Adrenal gland (tissue), 5 donors: Measurements from ENCODE around the gene GNMT.

Source experiments
- POLR2A ChIP-seq, 2 donors: fragments of 450-650 bp; IDR thresholded peaks; one replicate each; pipeline ENCODE4 v1.6.1; 2017; ENCODE audit warnings: antibody characterized with exemption in 2 of 2, mild to moderate bottlenecking in 2 of 2, moderate library complexity in 1 of 2
- TF ChIP-seq, protein P1 (sequence below), 6 experiments: fragments of 450-650 bp in 4 of 6; fragments of 200-600 bp in 2 of 6; sonication (generic) in 1 of 6; IDR thresholded peaks; 1 replicate in 5 of 6; 2 replicates in 1 of 6; pipeline versions ENCODE4 v1.5.1 to v1.8.0; 2016 to 2021; ENCODE audit warnings: antibody characterized with exemption in 6 of 6, mild to moderate bottlenecking in 2 of 6, moderate library complexity in 1 of 6
- donor health status: DM: no; HTN: no; CAD: no.

DNA sequence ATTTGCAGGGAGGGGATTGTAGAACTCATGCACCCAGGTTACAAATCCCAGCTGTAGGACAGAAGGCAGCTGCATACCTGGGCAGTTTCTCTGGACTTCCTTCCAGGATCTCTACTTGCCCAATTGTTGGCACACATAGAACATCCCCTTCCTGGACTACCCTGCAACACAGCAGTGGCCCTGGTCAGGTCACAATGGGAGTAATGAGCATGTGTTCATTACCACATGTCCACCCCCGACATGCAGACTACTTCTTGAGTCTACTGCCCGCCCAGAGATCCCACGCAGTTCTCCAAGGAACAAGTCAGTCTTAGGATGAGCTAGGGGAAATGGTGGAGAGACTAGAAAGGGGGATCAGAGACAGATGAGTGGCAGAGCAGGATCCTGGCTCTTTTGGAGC, 13.4 kb downstream of the GNMT start:
- TF ChIP-seq, protein P1, sequence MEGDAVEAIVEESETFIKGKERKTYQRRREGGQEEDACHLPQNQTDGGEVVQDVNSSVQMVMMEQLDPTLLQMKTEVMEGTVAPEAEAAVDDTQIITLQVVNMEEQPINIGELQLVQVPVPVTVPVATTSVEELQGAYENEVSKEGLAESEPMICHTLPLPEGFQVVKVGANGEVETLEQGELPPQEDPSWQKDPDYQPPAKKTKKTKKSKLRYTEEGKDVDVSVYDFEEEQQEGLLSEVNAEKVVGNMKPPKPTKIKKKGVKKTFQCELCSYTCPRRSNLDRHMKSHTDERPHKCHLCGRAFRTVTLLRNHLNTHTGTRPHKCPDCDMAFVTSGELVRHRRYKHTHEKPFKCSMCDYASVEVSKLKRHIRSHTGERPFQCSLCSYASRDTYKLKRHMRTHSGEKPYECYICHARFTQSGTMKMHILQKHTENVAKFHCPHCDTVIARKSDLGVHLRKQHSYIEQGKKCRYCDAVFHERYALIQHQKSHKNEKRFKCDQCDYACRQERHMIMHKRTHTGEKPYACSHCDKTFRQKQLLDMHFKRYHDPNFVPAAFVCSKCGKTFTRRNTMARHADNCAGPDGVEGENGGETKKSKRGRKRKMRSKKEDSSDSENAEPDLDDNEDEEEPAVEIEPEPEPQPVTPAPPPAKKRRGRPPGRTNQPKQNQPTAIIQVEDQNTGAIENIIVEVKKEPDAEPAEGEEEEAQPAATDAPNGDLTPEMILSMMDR (IDR thresholded peaks at IDR 0.05): no peak
- no peak for TF ChIP-seq POLR2A (IDR thresholded peaks at IDR 0.05)
